ENCODE results near the gene ANO6. TPM values are rescaled to one million over a fixed set of nuclear protein-coding genes. Genes with fewer than 3 reads are reported as not detected.

The ANO6 gene
- total and polyA plus RNA-seq, 2 of the 4 experiments (the other 2 are of a cell fraction) = 21.6 to 41.0 TPM

DNA sequence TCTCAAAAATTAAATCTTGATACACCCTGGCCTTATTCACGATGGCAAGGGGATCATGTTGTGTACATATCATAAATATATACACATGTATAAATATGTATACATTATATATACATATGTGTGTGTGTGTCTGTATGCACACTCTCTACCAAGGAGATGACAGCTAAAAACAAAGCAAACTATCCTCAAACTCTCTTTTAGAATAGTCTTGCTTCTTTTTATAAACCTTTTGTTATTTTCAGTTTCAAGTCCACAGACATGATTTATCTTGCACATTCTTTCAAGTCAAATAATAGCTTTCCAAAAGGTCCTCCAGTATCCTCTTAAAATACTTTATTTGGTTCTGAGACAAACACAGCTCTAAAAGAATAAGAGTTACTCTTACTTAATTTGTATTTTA is 8.4 kb downstream of the ANO6 start:
- Histone ChIP-seq H3K4ac (ENCODE audit: low read depth, low read length) (no peak overlapping the region), H3K14ac (replicated peaks; ENCODE audit: low read depth, low read length) (no peak overlapping the region), H3K56ac (ENCODE audit: extremely low read depth, insufficient read depth, low read length) (no peak overlapping the region), H2BK120ac (ENCODE audit: low read depth, low read length) (no peak overlapping the region), H3K4me3 (ENCODE audit: insufficient read depth, low read depth, low read length) (no peak overlapping the region), H3K18ac (ENCODE audit: low read depth, low read length) (no peak overlapping the region), H3K27ac (ENCODE audit: insufficient read depth, low read length) (no peak overlapping the region), H3K9me1 (ENCODE audit: insufficient read depth, low read length) (peaks cover 6% of the 10 kb centered on the region; the same call in 1 of the 2 replicates), H4K91ac (ENCODE audit: insufficient read depth, low read depth, low read length) (no peak overlapping the region), H3K36me3 (ENCODE audit: control insufficient read depth, insufficient read depth, low read length) (no peaks in the 10 kb centered on the region), H3K79me1 (ENCODE audit: low read depth in 1 of 2, low read length in 2 of 2) (peaks cover 22 to 78% of the 10 kb centered on the region in 2 experiments), H2BK5ac (ENCODE audit: low read depth, low read length, poor library complexity, severe bottlenecking) (no peak overlapping the region), H2BK15ac (ENCODE audit: low read depth, low read length) (no peak overlapping the region), H3K4me2 (ENCODE audit: low read depth, low read length) (no peak overlapping the region), H3K9ac (ENCODE audit: low read depth, low read length) (no peak overlapping the region), H4K5ac (ENCODE audit: low read depth, low read length) (no peak overlapping the region), H2BK20ac (ENCODE audit: low read depth, low read length) (no peak overlapping the region), H3K9me3 (ENCODE audit: control insufficient read depth, insufficient read depth, low read length) (no peaks in the 10 kb centered on the region), H4K20me1 (ENCODE audit: insufficient read depth, low read length) (peaks cover 28% of the 10 kb centered on the region; the same call in 1 of the 2 replicates), H3K27me3 (ENCODE audit: control insufficient read depth, insufficient read depth, low read length) (no peaks in the 10 kb centered on the region), H2AK9ac (replicated peaks; ENCODE audit: low read depth, low read length, poor library complexity) (no peak overlapping the region), H4K8ac (ENCODE audit: low read depth in 2 of 2, low read length in 2 of 2) (no peak overlapping the region), H2AFZ (replicated peaks; ENCODE audit: low read length, poor library complexity) (no peak overlapping the region), H2AK5ac (ENCODE audit: low read depth, low read length) (no peak overlapping the region), H3K23ac (ENCODE audit: low read depth, low read length) (no peak overlapping the region), H3K4me1 (ENCODE audit: control insufficient read depth, insufficient read depth, low read length) (peaks cover 8% of the 10 kb centered on the region)
- BruUV-seq (replicated peaks) = no TSS peak
- intact Hi-C loops (cut with micrococcal nuclease) = no loop called here
- DNase-seq (no peak), ATAC-seq (ENCODE audit: low read depth) (no peak)
- dilution Hi-C loops (cut with HindIII; ENCODE audit: low sequenced_read_pairs, unreplicated experiment) = no loop called here
- in situ Hi-C loops (cut with MboI; ENCODE audit: low sequenced_read_pairs) = no loop called here
- ChIA-PET CTCF (interaction anchor here (1.9 kb wide), 1 partner anchor 9 kb away, joined by 4 read pairs; the partner anchor contains the start of gene ANO6), POLR2A (ENCODE audit: unreplicated experiment) (no interaction called here)
- no CpG with 5 or more reads among the region's 1 CpG for WGBS, 2 experiments (ENCODE audit: extremely low coverage in 2 of 2, insufficient read length in 1 of 2)
- no peak for TF ChIP-seq CEBPB (IDR thresholded peaks at IDR 0.05; ENCODE audit: low read depth, low read length)

Data from IMR-90 (cell line).